CD4-positive, alpha-beta T cell (primary cell): Measurements from ENCODE around the gene GPC5. TPM values are rescaled to one million over a fixed set of nuclear protein-coding genes. Genes with fewer than 3 reads are reported as not detected.

ENCODE experiments used
- ATAC-seq: fragments of 200-7000 bp; cut with Tn5 transposase; one replicate; pipeline ENCODE4 v1.10.0; 2022; ENCODE audit warnings: mild to moderate bottlenecking; ENCODE audit not compliant: poor library complexity
- CTCF ChIA-PET: fragments of 350-600 bp; sonication (Branson Sonifier 250); formaldehyde crosslinking; loops from one replicate; lab custom pipeline; 2021; ENCODE audit warnings: antibody characterized with exemption, inconsistent platforms; lab: Charles Lee
- POLR2A ChIA-PET: fragments of 350-600 bp; sonication (Branson Sonifier 250); formaldehyde crosslinking; loops from one replicate; lab custom pipeline; 2021; ENCODE audit warnings: antibody characterized with exemption, inconsistent platforms; lab: Charles Lee
- DNase-seq, 14 experiments: peaks; one replicate each; pipeline ENCODE4 v3.0.0-alpha.2; 2013 to 2020; ENCODE audit warnings: mixed read lengths in 2 of 14
- H3K27ac ChIP-seq, 2 donors: one replicate each; pipeline versions ENCODE4 v1.5.1 to v1.7.0; 2013; ENCODE audit warnings: low read length in 2 of 2, low read depth in 1 of 2, mild to moderate bottlenecking in 1 of 2
- H3K27me3 ChIP-seq, 2 experiments: 1 replicate in 1 of 2; 2 replicates in 1 of 2; pipeline versions ENCODE4 v1.6.1 to v1.7.0; 2013; ENCODE audit warnings: low read length in 2 of 2, control low read depth in 1 of 2, mild to moderate bottlenecking in 1 of 2, moderate library complexity in 1 of 2; ENCODE audit not compliant: insufficient read depth in 2 of 2, control insufficient read depth in 1 of 2
- H3K36me3 ChIP-seq: one replicate; pipeline ENCODE4 v1.6.1; 2013; ENCODE audit warnings: low read length, control low read depth; ENCODE audit not compliant: insufficient read depth
- H3K4me1 ChIP-seq: one replicate; pipeline ENCODE4 v1.6.1; 2013; ENCODE audit warnings: low read length, control low read depth; ENCODE audit not compliant: insufficient read depth
- H3K4me3 ChIP-seq: one replicate; pipeline ENCODE4 v1.5.1; 2013; ENCODE audit warnings: mild to moderate bottlenecking, low read length, moderate library complexity
- H3K9me3 ChIP-seq, 2 experiments: 1 replicate in 1 of 2; 2 replicates in 1 of 2; pipeline versions ENCODE4 v1.6.1 to v1.7.0; 2013; ENCODE audit warnings: low read length in 2 of 2, mild to moderate bottlenecking in 2 of 2, control low read depth in 1 of 2, moderate library complexity in 1 of 2; ENCODE audit not compliant: control insufficient read depth in 1 of 2, insufficient read depth in 1 of 2
- H3K27ac Mint-ChIP-seq: one replicate; pipeline ENCODE4 v1.8.0; 2020; ENCODE audit warnings: mixed read lengths
- H3K27me3 Mint-ChIP-seq: one replicate; pipeline ENCODE4 v1.8.0; 2021; ENCODE audit warnings: mixed read lengths
- H3K36me3 Mint-ChIP-seq: one replicate; pipeline ENCODE4 v1.8.0; 2021; ENCODE audit warnings: low read depth, mixed read lengths
- H3K4me1 Mint-ChIP-seq: one replicate; pipeline ENCODE4 v1.8.0; 2021; ENCODE audit warnings: low read depth, mixed read lengths
- H3K4me3 Mint-ChIP-seq: one replicate; pipeline ENCODE4 v1.8.0; 2020; ENCODE audit warnings: mild to moderate bottlenecking, mixed read lengths
- H3K9me3 Mint-ChIP-seq: one replicate; pipeline ENCODE4 v1.8.0; 2020; ENCODE audit warnings: mixed read lengths
- intact Hi-C, 2 experiments: fragments of 100-400 bp; cut with DNase I in 1 of 2; cut with micrococcal nuclease in 1 of 2; formaldehyde crosslinking; loops; one replicate each; pipeline versions ENCODE4 v1.15.1 to v1.9.0; 2023 to 2025; cut with DNase I, micrococcal nuclease
- total RNA-seq, 174 experiments: library from RNA in 2 of 174; stranded (reverse) in 2 of 174; gene quantifications; one replicate each; pipeline ENCODE4 v1.2.3 and lab custom pipeline; 2021 to 2026
- TF ChIP-seq, protein P1 (sequence below): fragments of 200-600 bp; IDR thresholded peaks from one replicate; pipeline ENCODE4 v1.8.0; 2022; ENCODE audit warnings: antibody characterized with exemption, mild to moderate bottlenecking

Gene GPC5
- total RNA-seq, 2 experiments from 2014 or later, result not detected

DNA sequence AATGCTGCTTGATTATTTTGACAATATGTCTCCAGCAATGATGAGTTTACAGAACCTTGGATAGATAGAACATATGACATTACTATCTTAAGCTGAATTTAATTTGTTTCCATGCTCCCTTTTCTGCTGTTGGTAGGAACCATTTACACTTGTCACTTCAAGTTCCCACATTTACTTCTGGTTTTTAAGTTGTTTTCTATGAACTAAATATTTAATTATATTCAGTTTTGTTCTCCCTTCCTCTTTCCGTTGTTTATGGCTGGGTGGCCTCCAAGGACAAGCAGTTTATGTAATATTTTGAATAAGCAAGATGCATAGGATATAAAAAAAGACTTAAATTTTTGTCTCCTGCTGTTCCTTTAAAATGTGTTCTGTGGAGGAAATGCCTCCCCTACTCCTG lies 860.6 kb downstream of the GPC5 start:
- no peaks in the 10 kb centered on the region for H3K9me3 Mint-ChIP-seq
- peaks cover 0 to 4% of the 10 kb centered on the region in 2 experiments for H3K9me3 ChIP-seq
- H3K4me1 ChIP-seq, result no peaks in the 10 kb centered on the region
- H3K4me3 Mint-ChIP-seq, result no peak overlapping the region
- no peak overlapping the region for H3K27ac ChIP-seq
- no peak overlapping the region for H3K27ac Mint-ChIP-seq
- ATAC-seq (no peak), DNase-seq (no peak)
- H3K27me3 Mint-ChIP-seq, result no peaks in the 10 kb centered on the region
- H3K4me1 Mint-ChIP-seq, result no peaks in the 10 kb centered on the region
- no peak overlapping the region for H3K4me3 ChIP-seq
- ChIA-PET POLR2A (no interaction called here), CTCF (no interaction called here)
- H3K36me3 ChIP-seq, result no peaks in the 10 kb centered on the region
- intact Hi-C loops, result no loop called here
- no peaks in the 10 kb centered on the region for H3K27me3 ChIP-seq
- TF ChIP-seq, protein P1, sequence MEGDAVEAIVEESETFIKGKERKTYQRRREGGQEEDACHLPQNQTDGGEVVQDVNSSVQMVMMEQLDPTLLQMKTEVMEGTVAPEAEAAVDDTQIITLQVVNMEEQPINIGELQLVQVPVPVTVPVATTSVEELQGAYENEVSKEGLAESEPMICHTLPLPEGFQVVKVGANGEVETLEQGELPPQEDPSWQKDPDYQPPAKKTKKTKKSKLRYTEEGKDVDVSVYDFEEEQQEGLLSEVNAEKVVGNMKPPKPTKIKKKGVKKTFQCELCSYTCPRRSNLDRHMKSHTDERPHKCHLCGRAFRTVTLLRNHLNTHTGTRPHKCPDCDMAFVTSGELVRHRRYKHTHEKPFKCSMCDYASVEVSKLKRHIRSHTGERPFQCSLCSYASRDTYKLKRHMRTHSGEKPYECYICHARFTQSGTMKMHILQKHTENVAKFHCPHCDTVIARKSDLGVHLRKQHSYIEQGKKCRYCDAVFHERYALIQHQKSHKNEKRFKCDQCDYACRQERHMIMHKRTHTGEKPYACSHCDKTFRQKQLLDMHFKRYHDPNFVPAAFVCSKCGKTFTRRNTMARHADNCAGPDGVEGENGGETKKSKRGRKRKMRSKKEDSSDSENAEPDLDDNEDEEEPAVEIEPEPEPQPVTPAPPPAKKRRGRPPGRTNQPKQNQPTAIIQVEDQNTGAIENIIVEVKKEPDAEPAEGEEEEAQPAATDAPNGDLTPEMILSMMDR, result no peak
- H3K36me3 Mint-ChIP-seq, result no peaks in the 10 kb centered on the region

DNA sequence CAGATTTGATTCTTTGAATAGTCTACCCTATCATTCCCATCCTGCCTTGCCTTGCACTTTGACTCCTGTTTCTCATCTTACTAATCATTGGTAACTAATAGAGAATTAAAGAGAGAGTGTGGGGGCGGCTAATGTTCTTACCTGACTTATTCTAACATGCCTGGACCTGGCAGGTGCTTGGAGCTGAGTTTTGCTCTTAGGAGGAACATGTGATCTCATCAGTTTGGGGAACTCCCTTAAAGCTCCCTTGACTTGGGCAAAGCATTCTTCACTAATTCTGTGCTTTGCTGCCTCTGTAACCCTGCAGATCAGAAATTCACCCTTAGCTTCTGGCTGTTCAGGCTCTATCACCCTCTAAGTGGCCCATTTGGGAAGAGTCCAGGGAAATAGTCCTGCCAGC lies 861.1 kb downstream of the GPC5 start:
- H3K27me3 Mint-ChIP-seq, result no peaks in the 10 kb centered on the region

DNA sequence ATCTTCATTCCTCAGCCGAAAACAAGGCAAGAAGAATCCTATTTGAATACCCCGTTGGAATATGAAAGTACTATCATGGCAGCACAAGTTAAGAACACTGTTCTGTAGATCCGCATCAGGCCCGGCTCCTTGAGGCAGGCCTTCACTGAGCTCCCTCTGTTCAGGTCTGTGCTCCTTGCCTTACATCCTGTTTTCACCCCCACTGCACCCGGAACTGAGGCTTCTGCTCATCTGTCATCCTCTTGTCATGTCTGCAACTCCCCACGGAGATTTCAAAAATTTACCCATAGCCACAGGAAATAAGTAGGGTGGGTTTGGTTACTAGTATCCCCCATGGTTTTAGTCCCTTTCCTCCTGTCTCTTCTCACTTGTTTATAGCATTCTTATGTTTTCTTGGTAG lies 861.9 kb downstream of the GPC5 start:
- no peaks in the 10 kb centered on the region for H3K4me1 Mint-ChIP-seq
- no peaks in the 10 kb centered on the region for H3K27me3 Mint-ChIP-seq
- TF ChIP-seq, protein P1, result no peak
- ChIA-PET POLR2A (no interaction called here), CTCF (no interaction called here)
- H3K4me3 Mint-ChIP-seq, result no peak overlapping the region
- H3K27me3 ChIP-seq, result no peaks in the 10 kb centered on the region
- H3K9me3 Mint-ChIP-seq, result no peaks in the 10 kb centered on the region
- H3K36me3 ChIP-seq, result no peaks in the 10 kb centered on the region
- no peak for DNase-seq
- intact Hi-C loops, result no loop called here
- no peaks in the 10 kb centered on the region for H3K4me1 ChIP-seq
- no peak overlapping the region for H3K27ac ChIP-seq
- ATAC-seq, result no peak
- peaks cover 0 to 4% of the 10 kb centered on the region in 2 experiments for H3K9me3 ChIP-seq
- H3K36me3 Mint-ChIP-seq, result no peaks in the 10 kb centered on the region
- H3K27ac Mint-ChIP-seq, result no peak overlapping the region
- H3K4me3 ChIP-seq, result no peak overlapping the region

More for the DNA sequence above, 861.1 kb downstream of the GPC5 start:
- ATAC-seq (no peak), DNase-seq (no peak)
- Histone ChIP-seq H3K9me3 (peaks cover 0 to 4% of the 10 kb centered on the region in 2 experiments), H3K4me1 (no peaks in the 10 kb centered on the region), H3K4me3 (no peak overlapping the region), H3K27ac (no peak overlapping the region), H3K36me3 (no peaks in the 10 kb centered on the region), H3K27me3 (no peaks in the 10 kb centered on the region)
- Mint-ChIP-seq H3K4me3 (no peak overlapping the region), H3K9me3 (no peaks in the 10 kb centered on the region), H3K4me1 (no peaks in the 10 kb centered on the region), H3K36me3 (no peaks in the 10 kb centered on the region), H3K27ac (no peak overlapping the region)
- intact Hi-C loops, result no loop called here
- CTCF ChIA-PET, result no interaction called here
- TF ChIP-seq, protein P1, result no peak
- POLR2A ChIA-PET, result no interaction called here
